Melanocyte of skin (primary cell): ENCODE measurements around the gene TATDN3. TPM values are rescaled to one million over a fixed set of nuclear protein-coding genes. Genes with fewer than 3 reads are reported as not detected.

ENCODE experiments used
- small RNA-seq, 2 donors: library from RNA; depleted of rRNA; stranded (forward); fragments of <200 nt; gene quantifications; one replicate each; pipeline ENCODE3, GENCODE V24; 2012
- total RNA-seq, 2 donors: library from RNA; depleted of rRNA; stranded (reverse); fragments of >200 nt; gene quantifications; 2 replicates each; pipeline ENCODE4 v1.2.3, GENCODE V29; 2012

The TATDN3 gene, protein sequence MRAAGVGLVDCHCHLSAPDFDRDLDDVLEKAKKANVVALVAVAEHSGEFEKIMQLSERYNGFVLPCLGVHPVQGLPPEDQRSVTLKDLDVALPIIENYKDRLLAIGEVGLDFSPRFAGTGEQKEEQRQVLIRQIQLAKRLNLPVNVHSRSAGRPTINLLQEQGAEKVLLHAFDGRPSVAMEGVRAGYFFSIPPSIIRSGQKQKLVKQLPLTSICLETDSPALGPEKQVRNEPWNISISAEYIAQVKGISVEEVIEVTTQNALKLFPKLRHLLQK
- 10 to 100 TPM; 13.7 to 17.6 TPM for total RNA-seq

DNA sequence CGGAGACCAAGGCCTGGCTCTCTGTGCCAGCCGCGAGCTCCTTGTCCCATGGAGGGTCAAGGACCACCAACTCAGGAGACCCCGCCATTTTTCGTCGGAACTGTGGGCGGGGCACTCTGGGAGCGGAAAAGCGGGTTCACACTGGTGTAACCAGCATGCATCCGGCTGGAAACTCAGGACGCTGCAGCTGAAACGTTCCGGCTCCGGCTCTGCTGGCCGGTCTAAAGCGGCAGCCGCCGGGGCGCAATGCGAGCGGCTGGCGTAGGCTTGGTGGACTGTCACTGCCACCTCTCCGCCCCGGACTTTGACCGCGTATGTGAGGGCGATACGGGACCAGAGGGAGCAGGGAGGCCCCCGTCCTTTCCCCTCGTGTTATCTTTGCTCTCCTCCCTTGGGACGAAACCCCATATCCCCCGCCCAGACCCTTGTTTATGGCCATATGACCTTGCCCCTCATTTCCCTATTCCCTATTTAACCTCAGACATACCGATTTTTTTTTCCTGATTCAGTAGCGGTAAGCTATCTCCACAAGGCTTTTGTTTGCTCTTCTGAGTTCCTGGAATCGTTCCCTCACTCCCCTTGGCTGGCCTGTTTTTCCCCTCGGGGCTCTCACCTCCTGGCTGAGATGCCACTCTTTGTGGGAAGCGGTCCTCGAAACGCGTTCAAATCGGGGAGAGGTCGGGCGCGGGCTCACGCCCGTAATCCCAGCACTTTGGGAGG is at the start of gene TATDN3, which contains the start of gene NSL1:
TATDN3 (plus strand) TSS at position 219 of the 720 bp plus-strand sequence; CDS start at position 247, 28 bp downstream.
NSL1 (minus strand) TSS at position 102 of the 720 bp plus-strand sequence; CDS start at position 88, 14 bp downstream.

DNA sequence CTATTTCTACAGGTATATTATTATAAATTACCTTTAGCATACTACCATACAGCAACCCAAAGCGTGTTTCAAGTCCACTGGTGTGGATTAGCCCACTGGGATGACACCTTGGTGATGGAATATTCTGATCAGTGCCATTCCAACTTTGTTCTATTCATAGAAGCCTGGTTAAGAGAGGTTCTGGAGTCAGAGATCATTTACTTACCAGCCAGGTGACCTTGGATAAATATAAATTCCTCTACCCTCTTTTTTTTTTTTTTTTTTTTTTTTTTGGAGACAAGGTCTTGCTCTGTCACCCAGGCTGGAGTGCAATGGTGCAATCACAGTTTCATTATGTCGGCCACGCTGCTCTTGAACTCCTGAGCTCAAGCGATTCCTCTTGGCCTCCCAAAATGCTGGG is 55.9 kb downstream of the TATDN3 start, which contains the start of gene SPATA45:
SPATA45 (minus strand) TSS at position 101 of the 400 bp plus-strand sequence. CDS start 11,500 bp downstream, outside the sequence.

GRCh38 chr1:212857992-212858460 is 66.3 kb downstream of the TATDN3 start, which contains the start of gene FLVCR1:
Gene FLVCR1, plus strand, starts transcription at chr1:212858275. Its CDS starts 178 bp downstream, at chr1:212858453.

Small RNA genes lying within 50 kb of the gene (small RNA-seq; reads per million reads assigned to genes)
- gene AC104333.1 (0 reads per million in 2 donors), gene AC104333.2 (0 reads per million in 2 donors)

Other genes with a start within 250 kb of the TATDN3 start
- 1 to 10 TPM; 4.7 to 5.9 TPM for gene ATF3, start 183.1 kb upstream of the TATDN3 start, total RNA-seq
- gene BATF3, start 92.1 kb upstream of the TATDN3 start, total RNA-seq: 1 to 10 TPM; 1.7 to 2.8 TPM
- gene NSL1, start 117 bp upstream of the TATDN3 start, total RNA-seq: 10 to 100 TPM; 31.3 to 42.0 TPM
- under 1 TPM in 1 of 2 donors, not detected in 1; 0.34 TPM for gene SPATA45, start 55.8 kb downstream of the TATDN3 start, total RNA-seq
- gene FLVCR1, start 66.4 kb downstream of the TATDN3 start, total RNA-seq: 10 to 100 TPM; 13.1 to 17.0 TPM
- gene VASH2, start 158.6 kb downstream of the TATDN3 start, total RNA-seq: under 1 TPM; under 0.01 to 0.33 TPM
- gene ANGEL2, start 224.0 kb downstream of the TATDN3 start, total RNA-seq: 10 to 100 TPM; 46.1 to 62.3 TPM